H1 (cell line): ENCODE results near the gene ULK1.
"Not testable (repeated sequence)": the region's sequence is repeated elsewhere in the genome, so short reads cannot be mapped to it uniquely, and the experiment has no call there.

Experiments
- POLR2A ChIP-seq, 2 experiments: IDR thresholded peaks; 1 replicate in 1 of 2; 2 replicates in 1 of 2; pipeline ENCODE4 v1.6.1; 2011; ENCODE audit warnings: low read depth in 2 of 2, low read length in 2 of 2, mild to moderate bottlenecking in 2 of 2; ENCODE audit errors: control extremely low read depth in 1 of 2
- SIN3A ChIP-seq, 2 experiments: IDR thresholded peaks in 1 of 2; conservative IDR thresholded peaks in 1 of 2; 2 replicates each; pipeline ENCODE4 v1.6.1; 2011 to 2012; ENCODE audit warnings: low read length in 2 of 2, improper control_type of control experiment in 1 of 2, low read depth in 1 of 2, mild to moderate bottlenecking in 1 of 2
- YY1 ChIP-seq: IDR thresholded peaks from 2 replicates; pipeline ENCODE4 v1.6.1; 2011; ENCODE audit warnings: low read depth, mild to moderate bottlenecking, low read length
- TF ChIP-seq, protein P1 (sequence below), 3 experiments: IDR thresholded peaks; 1 replicate in 2 of 3; 2 replicates in 1 of 3; pipeline versions ENCODE4 v1.5.1 to v1.6.1; 2011; ENCODE audit warnings: low read length in 3 of 3, mild to moderate bottlenecking in 3 of 3, inconsistent platforms in 2 of 3, low read depth in 1 of 3, moderate library complexity in 1 of 3; ENCODE audit not compliant: insufficient read depth in 1 of 3; ENCODE audit errors: control extremely low read depth in 1 of 3

DNA sequence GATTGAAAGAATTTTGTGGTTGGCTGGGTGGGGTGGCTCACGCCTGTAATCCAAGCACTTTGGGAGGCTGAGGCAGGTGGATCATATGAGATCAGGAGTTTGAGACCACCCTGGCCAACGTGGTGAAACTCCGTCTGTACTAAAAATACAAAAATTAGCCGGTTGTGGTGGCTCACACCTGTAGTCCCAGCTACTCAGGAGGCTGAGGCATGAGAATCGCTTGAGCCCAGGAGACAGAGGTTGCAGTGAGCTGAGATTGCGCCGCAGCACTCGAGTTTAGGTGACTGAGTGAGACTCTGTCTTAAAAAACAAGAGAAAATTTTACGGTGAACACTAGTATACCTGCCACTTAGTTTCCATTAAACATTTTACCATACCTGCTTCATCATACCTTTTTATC lies 59.4 kb downstream of the ULK1 start:
- TF ChIP-seq, protein P1, sequence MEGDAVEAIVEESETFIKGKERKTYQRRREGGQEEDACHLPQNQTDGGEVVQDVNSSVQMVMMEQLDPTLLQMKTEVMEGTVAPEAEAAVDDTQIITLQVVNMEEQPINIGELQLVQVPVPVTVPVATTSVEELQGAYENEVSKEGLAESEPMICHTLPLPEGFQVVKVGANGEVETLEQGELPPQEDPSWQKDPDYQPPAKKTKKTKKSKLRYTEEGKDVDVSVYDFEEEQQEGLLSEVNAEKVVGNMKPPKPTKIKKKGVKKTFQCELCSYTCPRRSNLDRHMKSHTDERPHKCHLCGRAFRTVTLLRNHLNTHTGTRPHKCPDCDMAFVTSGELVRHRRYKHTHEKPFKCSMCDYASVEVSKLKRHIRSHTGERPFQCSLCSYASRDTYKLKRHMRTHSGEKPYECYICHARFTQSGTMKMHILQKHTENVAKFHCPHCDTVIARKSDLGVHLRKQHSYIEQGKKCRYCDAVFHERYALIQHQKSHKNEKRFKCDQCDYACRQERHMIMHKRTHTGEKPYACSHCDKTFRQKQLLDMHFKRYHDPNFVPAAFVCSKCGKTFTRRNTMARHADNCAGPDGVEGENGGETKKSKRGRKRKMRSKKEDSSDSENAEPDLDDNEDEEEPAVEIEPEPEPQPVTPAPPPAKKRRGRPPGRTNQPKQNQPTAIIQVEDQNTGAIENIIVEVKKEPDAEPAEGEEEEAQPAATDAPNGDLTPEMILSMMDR (IDR thresholded peaks at IDR 0.05; ENCODE audit: control extremely low read depth in 1 of 3, insufficient read depth in 1 of 3, low read depth in 1 of 3, low read length in 3 of 3): not testable (repeated sequence)
- not testable (repeated sequence) for TF ChIP-seq POLR2A (IDR thresholded peaks at IDR 0.05; ENCODE audit: control extremely low read depth in 1 of 2, low read depth in 2 of 2, low read length in 2 of 2); SIN3A (conservative IDR thresholded peaks at IDR 0.05 in 1 of 2, IDR thresholded peaks at IDR 0.05 in 1 of 2; ENCODE audit: low read depth in 1 of 2, low read length in 2 of 2); YY1
